Effector memory CD4-positive, alpha-beta T cell (primary cell): ENCODE data around the gene LOXL1.

ENCODE experiments used
- DNase-seq, 3 donors: peaks; one replicate each; pipeline ENCODE4 v3.0.0-alpha.2; 2020
- H3K27ac ChIP-seq: 2 replicates; pipeline ENCODE4 v1.7.0; 2013; ENCODE audit warnings: mild to moderate bottlenecking, low read length, moderate library complexity; ENCODE audit not compliant: insufficient read depth, poor library complexity, severe bottlenecking
- H3K27me3 ChIP-seq: replicated peaks from 2 replicates; pipeline ENCODE4 v1.7.0; 2013; ENCODE audit warnings: mild to moderate bottlenecking, low read length; ENCODE audit not compliant: insufficient read depth, control insufficient read depth, poor library complexity, severe bottlenecking
- H3K36me3 ChIP-seq: 2 replicates; pipeline ENCODE4 v1.7.0; 2013; ENCODE audit warnings: mild to moderate bottlenecking, low read length, moderate library complexity; ENCODE audit not compliant: control insufficient read depth, insufficient read depth
- H3K4me1 ChIP-seq: 2 replicates; pipeline ENCODE4 v1.7.0; 2013; ENCODE audit warnings: low read length, mild to moderate bottlenecking; ENCODE audit not compliant: control insufficient read depth, insufficient read depth, poor library complexity, severe bottlenecking
- H3K4me3 ChIP-seq: 2 replicates; pipeline ENCODE4 v1.7.0; 2013; ENCODE audit warnings: low read length, low read depth, mild to moderate bottlenecking; ENCODE audit not compliant: insufficient read depth, poor library complexity, severe bottlenecking
- H3K9me3 ChIP-seq: 2 replicates; pipeline ENCODE4 v1.7.0; 2013; ENCODE audit warnings: mild to moderate bottlenecking, low read length, moderate library complexity; ENCODE audit not compliant: control insufficient read depth
- total RNA-seq, 3 donors: gene quantifications; one replicate each; lab custom pipeline; 2026; lab: John Stamatoyannopoulos, UW

The LOXL1 gene
- total RNA-seq = 3.8 to 5.4 (median 4.4) reads per million in 3 donors

GRCh38 chr15:73926219-73927002, at the start of gene LOXL1:
Gene LOXL1 (plus strand): TSS chr15:73926462. CDS start chr15:73926784, 322 bp downstream.
- Histone ChIP-seq H3K9me3 (no peaks in the 10 kb centered on the region), H3K27me3 (no peaks in the 10 kb centered on the region), H3K36me3 (no peaks in the 10 kb centered on the region), H3K4me1 (peaks cover 46% of the 10 kb centered on the region), H3K27ac (peak within 1 kb of the TSS; percentile 78), H3K4me3 (peak within 1 kb of the TSS; percentile 66)
- DNase-seq = no peak

- H3K4me1 ChIP-seq = no peaks in the 10 kb centered on the region
- no peak overlapping the region for H3K27ac ChIP-seq
- DNase-seq = no peak
- H3K36me3 ChIP-seq = no peaks in the 10 kb centered on the region
- no peak overlapping the region for H3K4me3 ChIP-seq
- no peaks in the 10 kb centered on the region for H3K9me3 ChIP-seq
- H3K27me3 ChIP-seq = no peaks in the 10 kb centered on the region
Observed at GRCh38 chr15:73879426-73879825, 46.8 kb upstream of the LOXL1 start.

DNA sequence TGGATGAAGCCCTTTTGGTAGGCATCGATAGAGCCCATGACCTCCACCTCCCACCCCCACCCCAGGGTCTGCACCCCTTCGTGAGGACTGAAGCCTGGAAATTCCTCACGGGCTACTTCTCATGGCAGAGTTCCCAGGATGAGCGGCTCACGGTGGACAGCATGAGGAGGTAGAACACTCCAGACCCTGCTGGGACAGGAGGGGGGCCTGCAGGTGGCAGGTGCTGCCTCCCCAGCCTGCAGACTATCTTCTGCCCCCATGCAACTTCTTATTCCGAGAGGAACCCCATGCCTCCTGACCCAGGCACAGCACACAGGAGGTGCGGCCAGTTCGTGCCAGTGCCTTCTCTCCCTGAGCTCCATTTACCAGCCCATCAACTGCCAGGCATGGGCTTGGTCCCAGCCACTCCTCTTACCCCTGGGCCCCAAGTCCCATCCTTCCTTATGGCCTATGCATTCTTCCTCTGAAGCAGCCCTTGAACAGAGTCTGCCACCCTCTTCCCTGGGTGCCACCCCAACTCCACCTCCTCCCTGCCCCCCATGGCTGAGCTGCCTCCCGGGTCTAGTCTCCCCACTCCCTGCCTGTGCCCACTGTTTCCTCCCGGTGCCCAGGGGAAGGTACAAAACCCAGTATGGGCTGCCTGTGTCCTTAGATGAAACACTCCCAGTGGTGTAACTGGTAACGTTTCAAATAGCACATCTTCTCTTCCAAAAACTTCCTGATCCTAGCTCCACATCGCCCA, 44.5 kb upstream of the LOXL1 start:
- Histone ChIP-seq H3K36me3 (no peaks in the 10 kb centered on the region), H3K9me3 (no peaks in the 10 kb centered on the region), H3K27ac (no peak overlapping the region), H3K4me3 (no peak overlapping the region), H3K4me1 (no peaks in the 10 kb centered on the region), H3K27me3 (no peaks in the 10 kb centered on the region)
- no peak for DNase-seq

DNA sequence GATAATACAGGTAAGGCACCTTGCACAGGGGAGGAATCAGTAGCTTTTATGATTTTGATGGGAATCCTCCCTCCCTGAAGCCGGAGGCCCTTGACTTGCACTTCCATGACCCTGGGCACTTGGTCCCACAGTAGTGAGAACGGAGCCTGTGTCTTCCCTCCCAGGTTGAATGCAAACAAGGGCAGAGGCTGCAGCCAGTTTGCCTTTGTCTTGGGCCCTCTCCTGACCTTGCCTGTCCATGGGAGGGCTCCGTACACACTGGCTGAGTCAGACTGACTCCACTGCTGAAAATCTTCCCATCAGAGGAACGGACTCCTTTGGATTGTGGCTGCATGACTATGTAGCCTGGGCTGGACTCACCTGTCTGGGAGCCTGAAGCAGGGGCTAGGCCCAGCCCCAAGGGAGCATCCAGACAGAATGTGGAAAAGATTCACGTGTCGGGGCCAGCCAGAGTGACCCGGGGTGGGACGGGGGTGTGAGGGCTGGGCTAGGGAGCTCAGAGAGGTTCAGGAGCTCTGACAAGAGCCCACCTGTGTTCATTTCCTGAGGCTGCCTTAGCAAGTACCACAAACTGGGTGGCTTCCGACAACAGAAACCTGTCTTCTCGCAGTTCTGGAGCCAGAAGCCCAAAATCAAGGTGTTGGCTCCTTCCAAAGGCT, 43.4 kb upstream of the LOXL1 start:
- H3K9me3 ChIP-seq = no peaks in the 10 kb centered on the region
- no peaks in the 10 kb centered on the region for H3K27me3 ChIP-seq
- H3K36me3 ChIP-seq = no peaks in the 10 kb centered on the region
- no peak overlapping the region for H3K4me3 ChIP-seq
- DNase-seq = no peak
- no peak overlapping the region for H3K27ac ChIP-seq
- no peaks in the 10 kb centered on the region for H3K4me1 ChIP-seq

DNA sequence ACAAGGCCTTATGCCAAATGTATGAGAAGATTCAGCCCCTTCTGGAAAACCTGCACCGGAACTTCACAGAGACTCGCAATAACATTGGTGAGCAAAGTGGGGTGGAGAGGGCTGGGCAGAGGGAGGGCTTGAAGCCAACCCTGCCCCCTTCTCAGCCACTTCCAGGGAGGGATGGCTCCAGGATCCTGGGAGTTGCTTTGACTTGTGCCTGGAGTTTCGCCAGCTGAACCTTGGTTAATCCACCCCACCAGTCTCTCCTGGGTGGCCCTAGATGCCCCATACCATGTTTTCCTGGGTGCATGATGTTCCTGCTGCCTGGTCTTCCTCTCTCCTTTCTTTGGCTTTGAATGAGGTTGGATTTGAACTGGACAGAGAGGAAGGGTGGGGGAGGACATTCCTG, 42.1 kb upstream of the LOXL1 start:
- no peak overlapping the region for H3K27ac ChIP-seq
- H3K4me1 ChIP-seq = no peaks in the 10 kb centered on the region
- H3K4me3 ChIP-seq = no peak overlapping the region
- no peaks in the 10 kb centered on the region for H3K9me3 ChIP-seq
- no peaks in the 10 kb centered on the region for H3K36me3 ChIP-seq
- H3K27me3 ChIP-seq = no peaks in the 10 kb centered on the region
- DNase-seq = no peak

DNA sequence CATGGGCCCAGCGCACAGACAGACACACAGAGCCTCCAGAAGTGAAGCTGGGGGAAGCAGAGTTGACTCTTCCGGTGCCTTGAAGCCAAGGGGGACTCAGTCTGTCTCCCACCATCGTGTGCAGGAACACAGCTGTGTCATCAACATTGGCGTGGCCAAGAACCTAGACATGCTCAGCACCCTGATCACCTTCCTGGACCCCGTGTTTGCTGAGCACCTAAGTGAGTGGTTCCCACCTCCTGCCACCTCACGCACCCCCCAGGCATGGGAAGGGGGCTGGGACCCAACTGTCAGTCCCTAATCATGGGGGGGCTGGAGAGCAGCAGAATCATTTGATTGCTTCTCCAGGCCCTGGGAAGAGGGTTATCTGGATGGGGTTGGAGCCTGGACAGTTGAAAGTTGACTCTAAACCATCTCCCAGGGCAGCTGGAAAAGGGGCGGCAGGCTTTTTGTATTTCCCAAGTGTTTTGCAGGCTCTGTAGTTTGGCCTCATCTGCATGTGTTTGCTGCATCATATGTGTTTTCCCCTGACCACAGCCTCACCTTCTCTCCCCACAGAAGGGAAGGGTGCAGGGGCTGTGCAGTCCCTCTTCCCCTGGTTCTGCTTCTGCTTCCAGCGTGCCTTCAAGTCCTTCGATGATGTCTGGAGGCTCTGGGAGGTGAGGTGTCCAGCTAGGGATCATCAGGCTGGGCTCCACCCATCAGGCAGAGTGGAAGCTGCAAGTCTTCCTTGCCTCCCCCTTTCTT, 40.1 kb upstream of the LOXL1 start:
- H3K27me3 ChIP-seq = no peaks in the 10 kb centered on the region
- H3K4me3 ChIP-seq = no peak overlapping the region
- no peaks in the 10 kb centered on the region for H3K4me1 ChIP-seq
- H3K9me3 ChIP-seq = no peaks in the 10 kb centered on the region
- no peak for DNase-seq
- H3K36me3 ChIP-seq = no peaks in the 10 kb centered on the region
- H3K27ac ChIP-seq = no peak overlapping the region

GRCh38 chr15:73886717-73887345, 39.4 kb upstream of the LOXL1 start:
- no peaks in the 10 kb centered on the region for H3K4me1 ChIP-seq
- DNase-seq = no peak
- H3K27ac ChIP-seq = no peak overlapping the region
- no peaks in the 10 kb centered on the region for H3K27me3 ChIP-seq
- H3K36me3 ChIP-seq = no peaks in the 10 kb centered on the region
- H3K4me3 ChIP-seq = no peak overlapping the region
- no peaks in the 10 kb centered on the region for H3K9me3 ChIP-seq

GRCh38 chr15:73887481-73887880, 38.8 kb upstream of the LOXL1 start:
- Histone ChIP-seq H3K4me1 (no peaks in the 10 kb centered on the region), H3K9me3 (no peaks in the 10 kb centered on the region), H3K36me3 (no peaks in the 10 kb centered on the region), H3K27ac (no peak overlapping the region), H3K4me3 (no peak overlapping the region), H3K27me3 (no peaks in the 10 kb centered on the region)
- DNase-seq = no peak

- DNase-seq = no peak
- Histone ChIP-seq H3K9me3 (no peaks in the 10 kb centered on the region), H3K36me3 (no peaks in the 10 kb centered on the region), H3K4me1 (no peaks in the 10 kb centered on the region), H3K4me3 (no peak overlapping the region), H3K27me3 (no peaks in the 10 kb centered on the region), H3K27ac (no peak overlapping the region)
Observed at GRCh38 chr15:73888224-73889041, 37.8 kb upstream of the LOXL1 start.
